GM19452 (cell line): ENCODE data around the gene ARRDC2.
"Not testable (repeated sequence)": the region's sequence is repeated elsewhere in the genome, so short reads cannot be mapped to it uniquely, and the experiment has no call there.

Source experiments
- ATAC-seq: cut with Tn5 transposase; IDR thresholded peaks from one replicate; pipeline ENCODE4 v1.9.1; 2021; ENCODE audit not compliant: unreplicated experiment

The ARRDC2 gene

DNA sequence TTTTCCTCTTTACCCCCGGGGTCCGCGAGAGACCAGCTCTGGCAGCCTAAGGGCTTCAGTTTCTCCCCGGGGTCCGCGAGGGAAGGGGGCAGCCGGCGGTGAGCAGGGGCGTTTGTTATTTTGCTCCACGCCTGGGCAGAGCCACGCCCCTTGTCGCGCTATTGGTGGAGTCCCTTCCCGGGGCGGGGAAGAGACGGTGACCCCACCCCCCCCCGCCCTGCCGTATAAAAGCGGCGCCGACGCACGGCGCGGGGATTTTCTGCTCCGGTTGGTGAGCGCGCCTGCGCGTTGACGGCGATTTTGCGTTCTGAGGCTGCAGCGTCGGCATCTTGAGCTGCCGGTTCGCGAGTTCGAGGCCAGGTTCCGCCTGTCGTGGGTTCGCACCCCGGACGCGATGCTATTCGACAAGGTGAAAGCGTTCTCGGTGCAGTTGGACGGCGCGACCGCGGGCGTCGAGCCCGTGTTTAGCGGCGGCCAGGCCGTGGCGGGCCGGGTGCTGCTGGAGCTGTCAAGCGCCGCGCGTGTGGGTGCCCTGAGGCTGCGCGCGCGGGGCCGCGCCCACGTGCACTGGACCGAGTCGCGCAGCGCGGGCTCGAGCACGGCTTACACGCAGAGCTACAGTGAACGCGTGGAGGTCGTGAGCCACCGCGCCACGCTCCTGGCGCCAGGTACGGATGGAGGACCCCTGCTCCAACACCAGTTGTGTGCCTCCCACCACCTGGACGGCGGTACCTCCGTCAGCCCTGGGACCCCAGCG, at the start of gene ARRDC2:
TSS of gene ARRDC2 (plus strand) at position 254 of the 757 bp plus-strand sequence. CDS start at position 395, 141 bp downstream.
- peak; percentile 56 for ATAC-seq

DNA sequence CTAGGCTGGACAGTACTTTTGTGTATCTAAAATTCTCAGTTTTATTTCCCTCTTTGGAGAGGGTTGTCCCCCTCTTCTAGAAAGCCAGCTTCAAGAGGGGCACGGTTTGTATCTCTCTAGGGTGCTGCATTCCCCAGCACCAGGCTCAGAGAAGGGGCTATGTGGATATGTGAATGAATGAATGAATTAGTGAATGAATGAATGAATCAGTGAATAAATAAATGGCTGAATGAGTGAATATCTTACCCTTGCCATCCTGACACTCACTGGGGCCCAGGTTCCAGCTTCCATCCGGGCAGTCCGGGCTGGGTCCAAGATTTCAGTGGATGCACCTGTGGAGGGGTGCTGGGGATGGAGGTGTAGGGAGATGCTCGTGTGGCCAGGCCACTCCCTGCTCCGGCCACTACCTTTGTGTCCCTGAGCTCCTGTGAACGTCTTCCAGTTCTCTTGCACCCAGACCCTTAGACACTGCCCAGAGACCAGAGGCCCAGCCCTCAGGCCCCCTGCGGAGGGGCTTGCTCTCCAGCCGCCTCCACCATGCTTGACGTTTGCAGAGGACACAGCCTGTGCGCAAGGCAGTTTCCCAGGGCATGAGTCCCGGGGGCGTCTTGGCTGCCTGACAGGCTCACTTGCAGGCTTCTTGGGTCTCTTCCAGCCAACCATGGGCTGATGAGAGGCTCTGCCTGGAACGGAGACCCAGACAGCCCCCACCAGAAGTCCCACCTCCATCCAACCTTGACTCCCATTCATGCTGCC, 43.9 kb upstream of the ARRDC2 start:
- ATAC-seq: no peak

DNA sequence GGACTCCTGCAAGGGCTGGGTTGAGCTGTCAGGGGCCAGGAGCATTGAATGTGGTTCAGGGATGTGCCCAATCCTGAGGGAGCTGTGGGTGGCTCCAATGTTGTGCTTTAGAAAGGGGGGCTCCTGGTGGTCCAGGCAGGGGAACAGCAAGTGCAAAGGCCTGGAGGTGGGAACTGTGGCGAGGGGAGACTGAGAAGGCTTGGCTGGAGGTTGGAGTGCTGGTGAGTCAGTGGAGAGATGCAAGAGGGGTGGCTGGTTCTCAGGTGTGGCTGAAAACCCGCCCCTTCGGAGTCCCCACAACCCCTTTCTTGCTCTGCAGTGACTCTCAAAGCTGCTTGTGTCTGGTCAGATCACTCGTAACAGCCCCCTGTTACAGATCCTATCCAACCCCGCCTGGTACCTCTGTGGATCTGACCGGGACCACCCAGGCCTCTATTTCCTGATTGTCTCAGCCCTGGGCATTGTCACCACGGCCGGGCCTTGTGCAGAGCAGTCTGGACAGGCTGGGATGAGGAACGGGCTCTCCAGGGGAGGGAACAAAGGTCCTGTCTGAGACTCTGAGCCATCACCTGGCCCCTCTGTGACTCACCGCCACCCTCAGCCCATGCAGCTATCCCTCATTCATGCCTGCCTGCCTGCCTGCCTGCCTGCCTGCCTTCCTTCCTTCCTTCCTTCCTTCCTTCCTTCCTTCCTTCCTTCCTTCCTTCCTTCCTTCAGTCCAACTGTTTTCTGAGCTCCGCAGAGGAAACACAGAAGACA, 42.4 kb upstream of the ARRDC2 start:
- ATAC-seq: no peak

DNA sequence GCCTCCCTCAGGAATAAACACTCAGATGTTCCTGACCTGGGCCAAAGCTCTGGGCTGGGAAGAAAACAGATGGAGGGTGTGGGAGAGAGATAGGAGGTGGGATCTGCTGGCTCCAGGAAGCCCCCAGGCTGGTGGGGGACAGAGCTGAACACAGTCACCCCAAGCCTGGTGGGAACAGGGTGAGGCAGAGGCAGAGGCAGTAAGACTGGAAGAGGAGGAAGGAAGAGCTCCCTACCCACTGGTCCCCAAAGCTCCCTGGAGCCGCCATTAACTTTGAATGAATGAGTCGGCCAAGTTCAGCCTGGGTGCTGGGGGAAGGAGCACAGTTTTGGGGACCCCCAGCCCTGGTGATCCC, 41.9 kb upstream of the ARRDC2 start:
- no peak for ATAC-seq

DNA sequence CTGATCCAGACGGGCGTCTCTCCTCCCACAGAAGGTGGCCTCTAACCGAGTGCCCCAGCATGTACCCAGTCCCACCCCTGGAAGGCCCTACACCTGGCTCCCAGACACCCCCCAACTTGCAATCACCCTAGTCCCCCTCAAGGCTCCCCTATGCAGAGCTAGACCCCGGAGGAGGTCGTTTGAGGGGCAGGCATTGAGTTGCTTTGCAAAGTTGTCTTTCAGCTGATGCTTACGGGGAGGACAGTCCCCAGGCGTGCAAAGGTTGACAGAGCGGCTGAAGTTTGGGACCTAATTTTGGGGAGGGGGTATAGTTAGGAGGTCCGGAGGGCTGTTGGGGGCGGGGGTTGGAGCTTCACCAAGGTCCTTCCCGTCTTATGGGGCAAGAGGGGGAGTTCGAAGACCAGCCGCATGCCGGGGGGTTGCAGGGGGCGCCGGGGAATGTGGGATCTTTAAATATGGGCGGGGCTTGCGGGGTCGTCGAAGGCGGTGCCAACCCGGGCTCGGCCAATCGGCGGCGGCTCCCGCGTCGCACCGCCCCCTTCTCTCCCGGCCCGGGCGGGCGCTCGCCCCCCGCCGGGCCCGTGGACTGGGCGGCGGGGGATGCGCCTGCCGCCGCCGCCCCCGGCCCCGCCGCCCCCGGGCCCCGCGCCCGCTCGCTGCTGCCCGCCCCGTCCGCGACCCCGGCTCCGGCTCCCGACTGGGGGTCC, 41.3 kb upstream of the ARRDC2 start, which contains the start of gene KCNN1:
TSS of gene KCNN1 (plus strand) at position 558 of the 707 bp plus-strand sequence. CDS start 6,782 bp downstream, outside the sequence.
- ATAC-seq: no peak

DNA sequence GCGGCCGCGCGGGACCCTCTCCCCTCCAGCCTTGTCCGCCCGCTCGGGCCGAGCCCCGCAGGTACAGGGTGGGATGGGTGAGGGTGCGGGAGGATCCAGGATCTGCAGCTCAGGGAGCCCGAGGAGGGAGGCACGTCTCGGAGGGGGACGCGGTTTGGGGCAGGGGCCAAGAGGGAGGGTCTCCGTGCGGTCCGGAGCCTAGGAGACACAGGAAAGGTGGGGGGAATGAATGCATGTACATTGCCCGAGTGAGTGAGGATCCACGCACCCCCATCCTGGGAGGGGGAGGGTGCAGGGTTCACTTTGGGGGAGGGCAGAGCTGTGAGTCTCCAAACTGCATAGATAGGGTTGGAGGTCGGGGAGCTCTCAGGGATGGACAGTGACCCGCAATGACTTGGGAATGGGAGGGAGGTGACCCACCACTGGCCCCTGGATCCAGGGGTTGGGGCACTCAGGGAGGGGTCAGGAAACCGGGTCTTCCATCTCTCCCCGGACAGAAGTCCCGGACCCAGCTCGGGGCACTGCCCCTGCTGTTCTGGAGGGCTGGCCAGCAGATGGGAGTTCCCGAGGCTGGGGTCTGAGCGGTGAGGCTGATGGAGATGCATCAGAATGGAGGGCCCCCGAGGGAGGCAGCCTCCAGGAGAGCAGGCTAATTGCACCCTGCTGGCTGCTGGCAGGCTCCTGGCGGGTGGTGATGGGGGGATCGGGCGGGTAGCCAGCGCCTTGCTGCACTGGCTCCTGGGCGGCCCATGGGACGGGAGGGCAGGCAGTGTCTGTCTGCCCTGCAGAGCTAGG, 40.5 kb upstream of the ARRDC2 start:
- ATAC-seq: no peak

DNA sequence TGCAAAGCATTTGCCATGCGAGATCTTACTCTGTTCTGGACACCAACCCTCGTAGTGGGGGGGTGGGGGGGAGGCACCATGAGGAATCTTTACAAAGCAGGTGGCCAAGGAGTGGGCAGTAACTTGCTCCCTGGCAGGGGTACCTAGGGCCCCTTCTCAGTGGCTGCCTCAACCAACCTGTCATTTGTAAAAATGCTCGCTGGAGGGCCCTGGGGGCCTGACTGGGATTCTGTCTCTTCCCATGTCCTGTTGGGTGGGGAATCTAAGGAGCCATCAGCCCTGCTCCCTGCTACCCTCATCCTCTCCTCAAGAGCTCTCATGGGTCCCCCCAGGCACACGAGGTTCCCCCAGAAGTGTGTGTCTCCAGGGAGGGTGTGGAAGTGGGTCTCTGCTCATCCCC, 39.6 kb upstream of the ARRDC2 start:
- no peak for ATAC-seq

DNA sequence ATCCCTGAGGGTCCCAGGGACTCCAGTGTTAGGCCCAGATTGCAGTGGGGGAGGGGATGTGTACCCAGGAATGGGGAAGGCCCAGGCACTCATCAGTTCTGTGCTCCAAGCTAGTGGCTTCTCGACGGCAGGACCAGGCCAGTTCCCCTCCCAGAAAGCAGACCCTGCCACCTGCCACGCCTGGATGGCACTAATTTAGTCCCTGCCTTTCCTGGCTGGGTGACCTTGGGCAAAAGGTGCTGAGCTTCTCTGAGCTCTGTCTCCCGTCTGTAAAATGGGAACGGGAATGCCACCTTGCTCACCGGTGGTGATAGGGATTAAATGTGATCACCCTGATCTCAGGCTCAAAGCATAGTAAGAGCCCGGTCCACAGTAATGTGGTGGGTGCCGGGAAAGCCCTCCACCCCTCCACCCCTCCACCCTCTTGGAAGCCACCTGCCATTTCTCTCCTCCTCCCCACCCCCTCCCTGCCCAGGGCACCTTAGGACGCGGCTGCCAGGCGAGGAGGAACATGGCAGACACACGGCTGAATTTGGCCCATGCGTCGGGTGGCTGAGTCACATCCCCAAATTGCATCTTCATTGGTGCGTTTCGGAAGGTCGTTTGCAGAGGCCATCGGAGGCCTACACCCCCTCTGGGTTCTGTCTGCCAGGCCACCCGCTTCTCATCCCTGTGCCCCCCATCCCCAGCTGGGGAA, 38.7 kb upstream of the ARRDC2 start:
- ATAC-seq: no peak

DNA sequence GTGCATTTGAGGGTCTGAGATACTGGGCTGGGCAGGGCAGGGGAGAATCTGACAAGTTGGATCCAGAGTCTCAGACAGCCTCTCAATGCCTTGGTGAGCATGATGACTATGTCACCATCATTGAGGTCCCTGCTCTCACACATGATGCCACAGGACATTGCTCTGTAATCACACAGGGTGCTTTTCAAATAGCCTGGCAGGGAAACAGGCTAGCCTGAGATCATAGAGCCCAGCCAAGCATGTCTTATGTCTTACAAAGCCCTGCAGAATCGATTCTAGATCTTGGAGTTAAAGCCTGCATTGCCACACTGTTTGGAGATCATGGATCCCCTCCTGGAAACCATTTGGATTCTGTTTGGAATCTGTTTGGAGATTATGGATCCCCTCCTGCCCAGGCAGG, 35.7 kb upstream of the ARRDC2 start:
- ATAC-seq: no peak

DNA sequence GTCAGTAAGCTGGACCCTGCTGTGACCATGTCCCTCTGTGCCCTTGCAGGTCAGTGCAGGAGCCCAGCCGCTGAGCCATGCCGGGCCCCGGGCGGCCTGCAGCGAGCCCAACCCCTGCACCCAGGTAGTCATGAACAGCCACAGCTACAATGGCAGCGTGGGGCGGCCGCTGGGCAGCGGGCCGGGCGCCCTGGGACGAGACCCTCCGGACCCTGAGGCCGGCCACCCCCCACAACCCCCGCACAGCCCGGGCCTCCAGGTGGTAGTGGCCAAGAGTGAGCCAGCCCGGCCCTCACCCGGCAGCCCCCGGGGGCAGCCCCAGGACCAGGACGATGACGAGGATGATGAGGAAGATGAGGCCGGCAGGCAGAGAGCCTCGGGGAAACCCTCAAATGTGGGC, 34.2 kb upstream of the ARRDC2 start:
- no peak for ATAC-seq

DNA sequence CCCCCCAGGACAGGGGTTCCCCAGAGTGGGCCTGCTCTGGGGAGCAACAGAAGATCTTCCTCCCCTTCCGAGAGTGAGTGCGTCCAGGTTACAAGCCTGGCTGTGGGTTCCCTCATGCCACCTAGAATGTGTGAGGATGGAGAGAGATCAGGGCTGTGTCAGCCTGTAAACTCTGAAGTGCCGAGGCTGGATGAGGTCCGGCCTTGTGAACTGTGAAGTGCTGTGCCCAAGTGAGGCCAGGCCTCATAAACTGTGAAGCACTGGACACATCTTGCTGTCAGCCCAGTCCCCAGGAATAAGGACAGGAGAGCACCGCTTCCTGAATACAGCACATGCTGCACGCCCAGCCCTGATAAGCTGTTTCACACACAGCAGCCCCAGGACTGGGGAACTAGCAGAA, 33.4 kb upstream of the ARRDC2 start:
- no peak for ATAC-seq

DNA sequence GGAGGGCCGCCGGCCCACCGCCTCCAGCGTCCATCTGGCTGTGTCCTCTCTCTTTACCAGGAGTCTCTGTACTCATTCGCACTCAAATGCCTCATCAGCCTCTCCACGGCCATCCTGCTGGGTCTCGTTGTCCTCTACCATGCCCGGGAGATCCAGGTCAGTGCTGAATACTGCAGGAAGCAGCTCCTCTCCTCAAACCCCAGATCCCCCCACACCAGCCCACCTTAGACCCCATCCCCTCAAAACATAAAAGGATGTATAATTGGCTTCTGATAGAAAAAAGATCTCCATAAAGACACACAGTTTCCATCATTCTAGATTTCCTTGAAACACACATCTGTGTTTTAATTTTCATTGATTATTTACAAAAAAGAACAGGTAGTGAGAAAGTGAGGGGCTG, 32.9 kb upstream of the ARRDC2 start:
- ATAC-seq: no peak

DNA sequence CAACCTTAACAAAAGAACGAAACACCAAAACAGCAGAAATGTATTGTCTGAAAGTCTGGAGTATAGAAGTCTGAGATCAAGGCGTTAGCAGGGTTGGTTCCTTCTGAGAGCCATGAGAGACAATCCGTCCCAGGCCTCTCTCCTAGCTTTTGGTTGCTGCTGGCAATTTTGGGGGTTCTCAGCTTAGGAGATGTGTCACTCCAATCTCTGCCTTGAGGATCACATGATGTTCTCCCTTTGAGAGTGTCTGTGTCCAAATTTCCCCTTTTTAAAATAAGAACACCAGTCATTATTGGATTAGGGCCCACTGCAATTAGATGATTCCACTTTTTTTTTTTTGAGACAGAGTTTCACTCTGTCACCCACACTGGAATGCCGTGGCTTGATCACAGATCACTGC, 30.9 kb upstream of the ARRDC2 start:
- no peak for ATAC-seq

DNA sequence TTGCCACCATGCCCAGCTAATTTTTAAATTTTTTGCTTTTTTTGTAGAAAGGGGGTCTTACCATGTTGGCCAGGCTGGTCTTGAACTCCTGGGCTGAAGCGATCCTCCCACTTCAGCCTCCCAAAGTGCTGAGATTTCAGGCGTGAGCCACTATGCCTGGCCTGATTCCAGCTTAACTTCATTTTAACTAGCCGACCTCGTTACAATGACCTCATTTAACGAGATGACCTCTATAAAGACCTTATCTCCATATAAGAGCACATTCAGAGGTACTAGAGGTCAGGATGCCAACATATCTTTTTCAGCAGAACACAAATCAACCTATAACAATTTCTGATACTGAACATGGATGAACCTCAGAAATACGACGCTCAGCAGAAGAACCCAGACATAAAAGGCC, 30.5 kb upstream of the ARRDC2 start:
- no peak for ATAC-seq

DNA sequence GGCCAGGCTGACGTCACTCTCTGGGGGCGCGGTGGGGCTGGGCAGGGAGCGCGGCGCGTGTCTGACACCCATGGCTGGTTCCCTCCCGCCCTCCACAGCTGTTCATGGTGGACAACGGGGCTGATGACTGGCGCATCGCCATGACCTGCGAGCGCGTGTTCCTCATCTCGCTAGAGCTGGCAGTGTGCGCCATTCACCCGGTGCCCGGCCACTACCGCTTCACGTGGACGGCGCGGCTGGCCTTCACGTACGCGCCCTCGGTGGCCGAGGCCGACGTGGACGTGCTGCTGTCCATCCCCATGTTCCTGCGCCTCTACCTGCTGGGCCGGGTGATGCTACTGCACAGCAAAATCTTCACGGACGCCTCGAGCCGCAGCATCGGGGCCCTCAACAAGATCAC, 26.4 kb upstream of the ARRDC2 start:
- no peak for ATAC-seq

DNA sequence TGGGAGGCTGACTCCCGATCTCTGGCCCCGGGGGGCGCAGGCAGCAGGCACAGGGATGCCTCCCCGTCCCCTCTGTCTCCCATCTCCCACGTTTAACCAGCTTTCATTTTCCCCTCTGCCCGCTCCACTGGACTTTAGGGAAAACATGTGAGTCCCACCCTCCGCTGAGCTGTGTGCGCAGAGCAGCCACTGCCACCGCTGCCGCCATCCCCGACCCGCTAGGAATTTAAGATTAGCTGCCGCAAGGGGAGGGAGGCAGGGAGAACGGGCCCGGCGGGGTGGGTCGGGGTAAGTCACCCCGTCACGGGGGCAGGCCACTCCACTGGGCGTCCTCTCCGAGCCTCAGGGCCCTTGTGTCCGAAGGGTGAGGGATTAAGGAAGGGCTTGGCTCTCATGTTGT, 25.5 kb upstream of the ARRDC2 start:
- ATAC-seq: no peak

DNA sequence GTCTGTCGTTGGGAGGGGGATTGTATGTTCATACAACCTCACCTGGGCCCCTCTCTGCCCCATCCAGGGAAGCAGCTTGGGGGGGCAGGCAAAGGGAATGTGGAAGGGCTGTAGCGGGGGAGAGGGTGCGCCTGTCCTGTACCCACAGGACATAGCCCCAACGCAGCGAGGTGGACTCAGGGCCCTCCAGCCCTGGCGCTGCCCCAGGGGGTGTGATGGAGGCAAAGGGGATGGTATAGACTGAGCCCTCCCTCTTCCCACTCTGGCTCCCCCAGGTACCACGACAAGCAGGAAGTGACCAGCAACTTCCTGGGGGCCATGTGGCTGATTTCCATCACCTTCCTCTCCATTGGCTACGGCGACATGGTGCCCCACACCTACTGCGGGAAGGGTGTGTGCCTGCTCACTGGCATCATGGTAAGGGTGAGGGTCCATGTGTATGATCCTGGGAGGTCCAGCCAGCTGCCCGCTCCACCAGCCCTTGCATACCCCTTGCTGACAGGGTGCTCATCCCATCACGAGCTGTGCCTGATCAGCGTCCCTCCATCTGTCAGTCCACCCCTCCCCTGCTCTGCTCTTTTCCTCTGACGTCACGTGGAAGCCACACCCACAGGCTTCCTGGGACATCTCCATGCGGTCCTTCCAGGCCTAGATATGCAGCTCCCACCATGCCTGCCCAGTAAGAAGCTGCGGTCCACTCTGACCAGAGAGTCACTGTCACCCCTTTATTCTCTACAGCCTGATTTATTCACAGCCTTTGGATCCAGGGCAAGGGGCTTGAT, 22.7 kb upstream of the ARRDC2 start:
- no peak for ATAC-seq

DNA sequence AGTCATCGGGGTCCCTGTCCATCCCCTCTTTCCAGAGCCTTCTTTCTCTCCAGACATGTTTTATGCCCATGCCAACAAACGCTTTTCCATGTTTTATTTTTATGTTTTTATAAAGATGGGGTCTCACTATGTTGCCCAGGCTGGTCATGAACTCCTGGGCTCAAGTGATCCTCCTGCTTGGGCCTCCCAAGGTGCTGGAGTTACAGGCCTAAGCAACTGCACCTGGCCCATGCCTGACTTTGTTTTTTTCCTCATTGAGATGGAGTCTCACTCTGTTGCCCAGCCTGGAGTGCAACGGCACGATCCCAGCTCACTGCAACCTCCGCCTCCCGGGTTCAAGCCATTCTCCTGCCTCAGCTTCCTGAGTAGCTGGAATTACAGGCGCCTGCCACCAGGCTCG, 21.4 kb upstream of the ARRDC2 start:
- ATAC-seq: not testable (repeated sequence)

DNA sequence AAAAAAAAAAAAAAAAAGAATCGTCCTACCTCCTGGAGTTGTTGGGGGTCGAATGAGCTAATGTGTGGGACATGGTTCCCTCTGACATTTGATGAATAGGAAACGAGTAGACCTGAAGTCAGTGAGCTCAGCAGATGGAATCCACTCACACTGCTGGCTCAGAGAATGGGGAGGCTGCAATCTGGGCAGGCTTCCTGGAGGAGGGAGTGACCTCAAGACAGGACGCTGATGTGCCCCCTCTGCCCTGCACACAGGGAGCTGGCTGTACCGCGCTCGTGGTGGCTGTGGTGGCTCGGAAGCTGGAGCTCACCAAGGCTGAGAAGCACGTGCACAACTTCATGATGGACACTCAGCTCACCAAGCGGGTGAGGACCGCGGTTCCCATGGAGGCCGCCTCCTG, 19.8 kb upstream of the ARRDC2 start:
- no peak for ATAC-seq
